ENCODE results near the gene C9orf43. TPM values are rescaled to one million over a fixed set of nuclear protein-coding genes. Genes with fewer than 3 reads are reported as not detected.

The C9orf43 gene
- total and polyA plus RNA-seq, 2 donors (not counting 3 experiments of a cell fraction or from before 2014, with no cell fraction given), result 0.25 to 0.66 TPM

GRCh38 chr9:113401027-113401792 lies 9.3 kb upstream of the C9orf43 start, which contains the start of gene ALAD:
Gene ALAD, minus strand, starts transcription at chr9:113401284. Its CDS starts 7,725 bp downstream, at chr9:113393559.
- H3K4me3 ChIP-seq (replicated peaks in 1 of 3; ENCODE audit: insufficient read depth in 1 of 3, low read depth in 1 of 3, low read length in 3 of 3), result peak within 1 kb of the TSS; percentile 48 to 84 (median 51)
- H4K20me1 ChIP-seq (replicated peaks; ENCODE audit: control insufficient read depth, extremely low read depth, insufficient read depth, low read length), result no peaks in the 10 kb centered on the region
- POLR2A ChIA-PET, result interaction anchor here (0.5 to 1.9 kb wide), 3 partner anchors 9 to 126 kb away, joined by 3 to 9 read pairs (median 4); partner anchors contain the start of genes C9orf43, CDC26 and POLE3
- peak within 1 kb of the TSS; percentile 95 for H2AFZ ChIP-seq (ENCODE audit: low read depth, low read length)
- DNase-seq (ENCODE audit: low read depth, low spot score) (peak; percentile 99), FAIRE-seq (peak; percentile 99)
- H3K9ac ChIP-seq (replicated peaks; ENCODE audit: extremely low read depth, insufficient read depth, low read length), result peak within 1 kb of the TSS; percentile 68
- H3K4me2 ChIP-seq (ENCODE audit: insufficient read depth, low read length), result peak within 1 kb of the TSS; percentile 66
- dilution Hi-C loops (cut with MboI; ENCODE audit: extremely low pct_ligation_motif_present, low sequenced_read_pairs) (no loop called here), intact Hi-C loops (cut with micrococcal nuclease) (loop anchor here (1.0 to 2.0 kb wide), 8 partner anchors 9 to 257 kb away; partner anchors contain the start of genes C9orf43, CDC26, POLE3 and PRPF4)
- peak; percentile 68 for TF ChIP-seq POLR2A (IDR thresholded peaks at IDR 0.05; ENCODE audit: low read depth, low read length)
- TF ChIP-seq, protein P1, sequence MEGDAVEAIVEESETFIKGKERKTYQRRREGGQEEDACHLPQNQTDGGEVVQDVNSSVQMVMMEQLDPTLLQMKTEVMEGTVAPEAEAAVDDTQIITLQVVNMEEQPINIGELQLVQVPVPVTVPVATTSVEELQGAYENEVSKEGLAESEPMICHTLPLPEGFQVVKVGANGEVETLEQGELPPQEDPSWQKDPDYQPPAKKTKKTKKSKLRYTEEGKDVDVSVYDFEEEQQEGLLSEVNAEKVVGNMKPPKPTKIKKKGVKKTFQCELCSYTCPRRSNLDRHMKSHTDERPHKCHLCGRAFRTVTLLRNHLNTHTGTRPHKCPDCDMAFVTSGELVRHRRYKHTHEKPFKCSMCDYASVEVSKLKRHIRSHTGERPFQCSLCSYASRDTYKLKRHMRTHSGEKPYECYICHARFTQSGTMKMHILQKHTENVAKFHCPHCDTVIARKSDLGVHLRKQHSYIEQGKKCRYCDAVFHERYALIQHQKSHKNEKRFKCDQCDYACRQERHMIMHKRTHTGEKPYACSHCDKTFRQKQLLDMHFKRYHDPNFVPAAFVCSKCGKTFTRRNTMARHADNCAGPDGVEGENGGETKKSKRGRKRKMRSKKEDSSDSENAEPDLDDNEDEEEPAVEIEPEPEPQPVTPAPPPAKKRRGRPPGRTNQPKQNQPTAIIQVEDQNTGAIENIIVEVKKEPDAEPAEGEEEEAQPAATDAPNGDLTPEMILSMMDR (IDR thresholded peaks at IDR 0.05; ENCODE audit: extremely low read depth in 1 of 2, insufficient read depth in 1 of 2, low read depth in 1 of 2, low read length in 2 of 2), result peak; percentile 99
- TF ChIP-seq POLR2AphosphoS5 (IDR thresholded peaks at IDR 0.05; ENCODE audit: insufficient read depth, low read depth, low read length), result peak; percentile 62
- no peak for TF ChIP-seq EZH2 (IDR thresholded peaks at IDR 0.05; ENCODE audit: borderline replicate concordance, low read depth, low read length, severe bottlenecking)
- no peaks in the 10 kb centered on the region for H3K9me1 ChIP-seq (replicated peaks; ENCODE audit: control insufficient read depth, extremely low read depth, insufficient read depth, low read length)
- CTCF ChIA-PET, result interaction anchor here (0.6 to 3.3 kb wide), 28 partner anchors 8 to 321 kb away, joined by 3 to 50 read pairs (median 5); partner anchors contain the start of genes C9orf43, CDC26, HDHD3 and POLE3
- no peaks in the 10 kb centered on the region for H3K9me3 ChIP-seq (replicated peaks; ENCODE audit: control insufficient read depth, insufficient read depth, low read length)
- BruUV-seq (replicated peaks), result no TSS peak
- H3K36me3 ChIP-seq (ENCODE audit: control insufficient read depth in 2 of 2, extremely low read depth in 1 of 2, insufficient read depth in 2 of 2, low read length in 2 of 2), result no peaks in the 10 kb centered on the region
- no peaks in the 10 kb centered on the region for H3K79me2 ChIP-seq (ENCODE audit: control insufficient read depth, insufficient read depth, low read length)
- H3K27me3 ChIP-seq (ENCODE audit: control insufficient read depth in 2 of 2, insufficient read depth in 2 of 2, low read length in 2 of 2), result no peaks in the 10 kb centered on the region
- H3K27ac ChIP-seq (ENCODE audit: insufficient read depth, low read depth, low read length), result no peak within 1 kb of the TSS
- peaks cover 24% of the 10 kb centered on the region for H3K4me1 ChIP-seq (ENCODE audit: control insufficient read depth, extremely low read depth, insufficient read depth, low read length)
